ENCODE measurements around the gene GZMM. TPM values are rescaled to one million over a fixed set of nuclear protein-coding genes. Genes with fewer than 3 reads are reported as not detected.

GZMM gene
- total and polyA plus RNA-seq, 3 experiments from 2014 or later, result 48.8 to 327 (median 50.5) TPM

DNA sequence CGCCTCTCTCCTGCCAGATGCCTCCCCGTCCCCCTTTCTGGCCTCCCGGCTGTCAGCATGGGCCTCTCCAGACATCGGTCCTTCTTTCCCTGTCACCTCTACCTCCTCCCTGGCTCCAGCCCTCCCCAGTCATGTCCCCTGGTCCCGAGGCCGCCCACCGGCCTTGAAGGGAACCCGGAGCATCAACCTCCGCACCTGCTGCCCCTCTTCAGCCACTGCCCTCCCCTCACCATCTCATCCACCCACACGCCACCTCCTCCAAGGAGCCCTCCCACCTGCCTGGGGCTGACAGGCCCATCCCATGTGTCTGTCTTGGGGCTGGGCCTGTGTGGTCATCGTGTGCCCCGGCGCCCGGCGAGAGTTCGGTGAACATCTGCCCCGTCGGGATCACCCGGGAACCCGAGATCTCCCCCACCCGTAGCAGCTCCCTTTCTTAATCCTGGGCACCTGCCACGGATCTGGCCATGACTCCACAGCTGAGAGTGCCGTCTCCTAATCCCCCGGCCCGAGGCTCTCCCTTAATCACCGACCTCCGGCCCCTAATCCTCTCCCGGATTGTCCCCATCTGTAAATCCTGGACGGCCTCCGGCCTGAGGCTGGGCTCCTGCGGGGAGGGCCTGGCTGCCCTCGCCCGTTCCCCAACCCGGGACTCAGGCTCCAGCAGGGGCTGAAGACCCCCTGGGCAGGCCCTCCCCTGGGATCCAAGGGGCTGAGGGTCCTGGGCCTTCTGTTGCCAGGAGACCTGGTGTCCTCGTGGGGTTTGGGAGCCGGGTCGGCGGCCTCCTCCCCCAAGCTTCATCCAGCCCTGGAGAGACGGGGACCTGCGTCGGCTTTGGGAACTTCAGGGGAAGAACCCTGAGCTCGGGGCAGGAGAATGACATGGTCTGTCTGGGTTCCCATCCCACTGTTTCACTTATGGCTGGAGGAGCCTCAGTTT, 51.7 kb downstream of the GZMM start:
- H3K9me3 Mint-ChIP-seq, result no peaks in the 10 kb centered on the region

DNA sequence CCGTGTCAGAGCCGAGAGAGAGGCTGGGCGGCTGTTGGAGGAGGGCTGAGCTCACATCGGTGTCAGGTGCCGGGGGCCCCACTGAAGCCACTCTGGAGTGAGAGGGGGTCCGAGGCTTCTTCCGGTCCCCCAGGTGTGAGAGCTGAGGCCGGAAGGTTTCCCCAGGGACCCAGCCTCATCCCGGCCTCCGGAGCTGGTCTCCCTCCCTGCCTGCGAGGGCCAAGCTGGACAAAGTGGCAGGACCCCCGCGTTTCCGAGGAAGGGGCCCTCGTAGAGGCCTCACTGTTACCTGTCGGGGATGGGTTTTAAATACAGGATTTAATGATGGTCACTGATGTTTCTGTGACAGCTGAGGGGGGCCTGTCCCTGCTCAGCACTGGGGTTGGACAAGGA, 52.4 kb downstream of the GZMM start:
- Mint-ChIP-seq H3K27me3 (peaks cover 4 to 15% of the 10 kb centered on the region in 2 donors), H3K9me3 (no peaks in the 10 kb centered on the region), H3K36me3 (no peaks in the 10 kb centered on the region), H3K4me1 (peaks cover 0 to 2% (median 0%) of the 10 kb centered on the region in 3 donors), H3K27ac (no peak overlapping the region), H3K4me3 (no peak overlapping the region)
- H3K27ac ChIP-seq (ENCODE audit: low read depth, low read length), result no peak overlapping the region
- H3K27me3 ChIP-seq (ENCODE audit: insufficient read depth, low read length, poor library complexity, severe bottlenecking), result peaks cover 2% of the 10 kb centered on the region
- no peak overlapping the region for H3K4me3 ChIP-seq (ENCODE audit: low read length)
- POLR2A ChIA-PET, result no interaction called here
- DNase-seq, result no peak
- no peaks in the 10 kb centered on the region for H3K9me3 ChIP-seq (ENCODE audit: low read length)
- H3K36me3 ChIP-seq (ENCODE audit: insufficient read depth, low read length), result no peaks in the 10 kb centered on the region
- CTCF ChIA-PET, result interaction anchor here (1.3 kb wide), 1 partner anchor 12 kb away, joined by 4 read pairs; no protein-coding TSS in a partner anchor
- H3K4me1 ChIP-seq (ENCODE audit: insufficient read depth, low read length), result no peaks in the 10 kb centered on the region

More for the DNA sequence above, 51.7 kb downstream of the GZMM start:
- Mint-ChIP-seq H3K27me3 (peaks cover 6 to 17% of the 10 kb centered on the region in 2 donors), H3K4me3 (no peak overlapping the region), H3K27ac (no peak overlapping the region), H3K36me3 (no peaks in the 10 kb centered on the region), H3K4me1 (peaks cover 0 to 4% (median 0%) of the 10 kb centered on the region in 3 donors)
- no peak for DNase-seq
- ChIA-PET CTCF (interaction anchor here (1.3 kb wide), 1 partner anchor 11 kb away, joined by 4 read pairs; no protein-coding TSS in a partner anchor), POLR2A (no interaction called here)
- Histone ChIP-seq H3K4me1 (ENCODE audit: insufficient read depth, low read length) (no peaks in the 10 kb centered on the region), H3K9me3 (ENCODE audit: low read length) (no peaks in the 10 kb centered on the region), H3K27me3 (ENCODE audit: insufficient read depth, low read length, poor library complexity, severe bottlenecking) (peaks cover 8% of the 10 kb centered on the region), H3K4me3 (ENCODE audit: low read length) (no peak overlapping the region), H3K36me3 (ENCODE audit: insufficient read depth, low read length) (no peaks in the 10 kb centered on the region), H3K27ac (ENCODE audit: low read depth, low read length) (no peak overlapping the region)

DNA sequence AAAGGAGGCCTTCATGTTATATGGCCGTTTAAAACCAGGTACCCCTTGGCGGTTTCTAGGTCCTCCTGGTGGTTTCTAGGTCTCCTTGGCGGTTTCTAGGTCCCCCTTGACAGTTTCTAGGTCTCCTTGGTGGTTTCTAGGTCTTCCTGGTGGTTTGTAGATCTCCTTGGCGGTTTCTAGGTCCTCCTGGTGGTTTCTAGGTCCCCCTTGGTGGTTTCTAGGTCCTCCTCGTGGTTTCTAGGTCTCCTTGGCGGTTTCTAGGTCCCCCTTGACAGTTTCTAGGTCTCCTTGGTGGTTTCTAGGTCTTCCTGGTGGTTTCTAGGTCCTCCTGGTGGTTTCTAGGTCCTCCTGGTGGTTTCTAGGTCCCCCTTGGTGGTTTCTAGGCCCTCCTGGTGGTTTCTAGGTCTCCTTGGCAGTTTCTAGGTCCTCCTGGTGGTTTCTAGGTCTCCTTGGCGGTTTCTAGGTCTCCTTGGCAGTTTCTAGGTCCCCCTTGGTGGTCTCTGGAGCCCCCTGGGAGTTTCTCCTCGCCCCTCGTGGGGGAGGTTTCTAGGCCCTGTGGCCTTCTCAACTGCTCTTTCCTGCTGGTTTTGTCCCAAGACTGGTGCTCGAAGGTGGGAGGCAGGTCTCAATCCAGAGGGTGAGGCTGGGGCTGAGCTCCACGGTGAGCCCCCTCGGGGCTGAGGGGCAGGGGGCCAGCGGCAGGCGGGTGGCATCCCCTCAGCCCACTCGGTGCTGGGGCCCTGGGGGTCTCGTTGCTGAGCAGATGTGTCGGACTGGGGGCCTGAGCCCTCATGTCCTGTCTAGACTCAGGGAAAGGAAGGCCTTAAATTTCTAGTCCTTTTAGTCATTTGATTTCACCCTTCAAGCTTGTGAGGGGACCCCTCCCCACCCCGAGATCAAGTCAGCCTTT, 53.8 kb downstream of the GZMM start:
- H3K9me3 Mint-ChIP-seq, result peaks cover 0 to 4% (median 0%) of the 10 kb centered on the region in 5 donors
- DNase-seq, result no peak
- peaks cover 3 to 9% of the 10 kb centered on the region in 2 donors for H3K27me3 Mint-ChIP-seq
- Histone ChIP-seq H3K4me1 (ENCODE audit: insufficient read depth, low read length) (no peaks in the 10 kb centered on the region), H3K4me3 (ENCODE audit: low read length) (no peak overlapping the region), H3K27me3 (ENCODE audit: insufficient read depth, low read length, poor library complexity, severe bottlenecking) (no peaks in the 10 kb centered on the region), H3K36me3 (ENCODE audit: insufficient read depth, low read length) (no peaks in the 10 kb centered on the region), H3K27ac (ENCODE audit: low read depth, low read length) (no peak overlapping the region), H3K9me3 (ENCODE audit: low read length) (no peaks in the 10 kb centered on the region)
- H3K36me3 Mint-ChIP-seq, result no peaks in the 10 kb centered on the region
- H3K4me3 Mint-ChIP-seq, result no peak overlapping the region
- H3K27ac Mint-ChIP-seq, result no peak overlapping the region
- H3K4me1 Mint-ChIP-seq, result no peaks in the 10 kb centered on the region
- CTCF ChIA-PET, result interaction anchor here (1.1 kb wide), 1 partner anchor 87 kb away, joined by 4 read pairs; no protein-coding TSS in a partner anchor
- POLR2A ChIA-PET, result no interaction called here

Other genes starting within 250 kb of the GZMM start
- 10 to 100 TPM; 20.9 TPM for gene MIER2, start 199.3 kb upstream of the GZMM start, total RNA-seq
- 4.9 TPM for gene MIER2, start 199.3 kb upstream of the GZMM start, polyA plus RNA-seq
- gene C2CD4C, start 134.9 kb upstream of the GZMM start, total RNA-seq, result not detected
- gene C2CD4C, start 134.9 kb upstream of the GZMM start, polyA plus RNA-seq, result not detected
- under 1 TPM; 0.11 to 0.13 TPM for gene SHC2, start 83.0 kb upstream of the GZMM start, total RNA-seq
- not detected for gene SHC2, start 83.0 kb upstream of the GZMM start, polyA plus RNA-seq
- under 1 TPM; 0.33 to 0.44 TPM for gene MADCAM1, start 47.6 kb upstream of the GZMM start, total RNA-seq
- gene MADCAM1, start 47.6 kb upstream of the GZMM start, polyA plus RNA-seq, result 0.12 TPM
- 10 to 100 TPM; 18.6 to 20.0 TPM for gene TPGS1, start 36.6 kb upstream of the GZMM start, total RNA-seq
- gene TPGS1, start 36.6 kb upstream of the GZMM start, polyA plus RNA-seq, result 50.3 TPM
- 10 to 100 TPM; 56.9 to 57.8 TPM for gene CDC34, start 12.3 kb upstream of the GZMM start, total RNA-seq
- gene CDC34, start 12.3 kb upstream of the GZMM start, polyA plus RNA-seq, result 46.9 TPM
- gene BSG, start 28.5 kb downstream of the GZMM start, total RNA-seq, result 100 to 1,000 TPM; 250 to 262 TPM
- gene BSG, start 28.5 kb downstream of the GZMM start, polyA plus RNA-seq, result 436 TPM
- under 1 TPM; 0.42 to 0.48 TPM for gene HCN2, start 45.8 kb downstream of the GZMM start, total RNA-seq
- not detected for gene HCN2, start 45.8 kb downstream of the GZMM start, polyA plus RNA-seq
- gene POLRMT, start 89.5 kb downstream of the GZMM start, total RNA-seq, result 10 to 100 TPM; 75.2 to 77.3 TPM
- gene POLRMT, start 89.5 kb downstream of the GZMM start, polyA plus RNA-seq, result 58.8 TPM
- gene FGF22, start 95.8 kb downstream of the GZMM start, total RNA-seq, result under 1 TPM; 0.20 to 0.22 TPM
- not detected for gene FGF22, start 95.8 kb downstream of the GZMM start, polyA plus RNA-seq
- gene RNF126, start 119.2 kb downstream of the GZMM start, total RNA-seq, result 10 to 100 TPM; 89.6 to 95.5 TPM
- gene RNF126, start 119.2 kb downstream of the GZMM start, polyA plus RNA-seq, result 100.0 TPM
- gene FSTL3, start 132.3 kb downstream of the GZMM start, total RNA-seq, result 1 to 10 TPM; 7.7 to 8.0 TPM
- 0.81 TPM for gene FSTL3, start 132.3 kb downstream of the GZMM start, polyA plus RNA-seq
- not detected for gene PRSS57, start 151.4 kb downstream of the GZMM start, total RNA-seq
- not detected for gene PRSS57, start 151.4 kb downstream of the GZMM start, polyA plus RNA-seq
- not detected for gene PALM, start 164.9 kb downstream of the GZMM start, total RNA-seq
- not detected for gene PALM, start 164.9 kb downstream of the GZMM start, polyA plus RNA-seq
- gene MISP, start 207.1 kb downstream of the GZMM start, total RNA-seq, result not detected
- not detected for gene MISP, start 207.1 kb downstream of the GZMM start, polyA plus RNA-seq

All from CD8-positive, alpha-beta memory T cell (primary cell).